Activated T-cell treated with anti-CD3 and anti-CD28 coated beads, Interleukin-2, amount 50 U/mL, for 72 hours (primary cell): ENCODE data around the gene DPM2. TPM values are rescaled to one million over a fixed set of nuclear protein-coding genes. Genes with fewer than 3 reads are reported as not detected.

Experiments
- ATAC-seq, 2 donors: fragments of 150-1000 bp; cut with Tn5 transposase; replicated peaks in 1 of 2; 2 replicates each; pipeline ENCODE4 v1.10.0; 2021; ENCODE audit warnings: moderate library complexity in 2 of 2, mild to moderate bottlenecking in 1 of 2
- DNase-seq, 2 donors: peaks; one replicate each; pipeline ENCODE4 v3.0.0; 2021 to 2022; ENCODE audit warnings: mixed read lengths in 1 of 2
- H3K27ac Mint-ChIP-seq: one replicate; pipeline ENCODE4 v1.8.0; 2022; ENCODE audit warnings: mild to moderate bottlenecking, moderate library complexity, mixed read lengths
- H3K27me3 Mint-ChIP-seq: one replicate; pipeline ENCODE4 v1.8.0; 2022; ENCODE audit warnings: low read depth, mixed read lengths
- H3K36me3 Mint-ChIP-seq, 2 donors: one replicate each; pipeline ENCODE4 v1.8.0; 2022; ENCODE audit warnings: mixed read lengths in 2 of 2, mild to moderate bottlenecking in 1 of 2; ENCODE audit not compliant: insufficient read depth in 2 of 2
- H3K4me1 Mint-ChIP-seq: one replicate; pipeline ENCODE4 v1.8.0; 2022; ENCODE audit warnings: low read depth, mixed read lengths
- H3K4me3 Mint-ChIP-seq, 2 donors: one replicate each; pipeline ENCODE4 v1.8.0; 2022; ENCODE audit warnings: mild to moderate bottlenecking in 2 of 2, mixed read lengths in 2 of 2, moderate library complexity in 2 of 2
- H3K9me3 Mint-ChIP-seq, 2 donors: one replicate each; pipeline ENCODE4 v1.8.0; 2022; ENCODE audit warnings: mixed read lengths in 2 of 2
- total RNA-seq, 2 donors: library from RNA; stranded (reverse); gene quantifications; one replicate each; pipeline ENCODE4 v1.2.3, GENCODE V29; 2022

The DPM2 gene
- total RNA-seq, 2 donors from 2014 or later, result 44.2 to 51.1 TPM

DNA sequence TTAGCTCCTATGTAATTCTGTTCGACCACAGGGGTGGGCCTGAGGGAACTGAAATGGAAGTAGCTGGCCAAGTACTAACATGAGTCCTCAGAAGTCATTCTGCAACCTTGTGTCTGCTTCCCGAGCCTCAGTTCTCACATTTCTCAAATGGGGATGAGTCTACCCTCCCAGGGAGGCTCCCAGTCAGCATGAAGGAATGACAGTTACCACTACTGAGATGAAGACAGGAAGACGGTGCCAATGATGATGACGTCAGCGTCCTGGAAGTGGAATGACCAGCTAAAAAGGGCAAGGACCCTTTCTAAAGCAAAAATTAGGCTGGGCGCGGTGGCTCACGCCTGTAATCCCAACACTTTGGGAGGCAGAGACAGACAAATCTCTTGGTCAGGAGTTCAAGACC lies 13.9 kb downstream of the DPM2 start:
- Mint-ChIP-seq H3K36me3 (no peaks in the 10 kb centered on the region), H3K9me3 (no peaks in the 10 kb centered on the region), H3K4me1 (peaks cover 46% of the 10 kb centered on the region), H3K27ac (no peak overlapping the region), H3K27me3 (peaks cover 29% of the 10 kb centered on the region), H3K4me3 (no peak overlapping the region)
- DNase-seq, result no peak
- ATAC-seq, result no peak

DNA sequence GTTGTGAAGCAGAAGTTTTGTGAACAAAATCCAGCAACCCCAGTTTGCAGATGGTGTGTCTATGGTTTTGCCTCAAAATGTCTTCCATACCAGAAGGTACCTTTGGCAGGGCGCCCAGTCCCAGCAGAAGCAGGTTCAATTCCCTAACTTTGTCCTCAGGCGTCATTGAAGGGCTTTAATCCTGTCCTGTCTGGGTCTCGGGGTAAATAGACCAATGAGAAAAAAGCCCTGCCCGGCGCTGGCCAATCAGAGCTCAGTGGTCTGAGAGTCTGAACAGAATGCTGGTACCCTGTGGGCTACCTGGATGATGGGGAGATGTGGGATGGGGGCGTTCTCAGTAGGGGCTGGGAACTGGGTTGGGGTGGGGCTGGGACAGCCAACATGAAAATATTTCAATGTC lies 14.6 kb downstream of the DPM2 start:
- DNase-seq (no peak), ATAC-seq (no peak)
- Mint-ChIP-seq H3K27ac (no peak overlapping the region), H3K27me3 (peaks cover 24% of the 10 kb centered on the region), H3K9me3 (no peaks in the 10 kb centered on the region), H3K4me1 (peaks cover 49% of the 10 kb centered on the region), H3K4me3 (no peak overlapping the region), H3K36me3 (no peaks in the 10 kb centered on the region)

DNA sequence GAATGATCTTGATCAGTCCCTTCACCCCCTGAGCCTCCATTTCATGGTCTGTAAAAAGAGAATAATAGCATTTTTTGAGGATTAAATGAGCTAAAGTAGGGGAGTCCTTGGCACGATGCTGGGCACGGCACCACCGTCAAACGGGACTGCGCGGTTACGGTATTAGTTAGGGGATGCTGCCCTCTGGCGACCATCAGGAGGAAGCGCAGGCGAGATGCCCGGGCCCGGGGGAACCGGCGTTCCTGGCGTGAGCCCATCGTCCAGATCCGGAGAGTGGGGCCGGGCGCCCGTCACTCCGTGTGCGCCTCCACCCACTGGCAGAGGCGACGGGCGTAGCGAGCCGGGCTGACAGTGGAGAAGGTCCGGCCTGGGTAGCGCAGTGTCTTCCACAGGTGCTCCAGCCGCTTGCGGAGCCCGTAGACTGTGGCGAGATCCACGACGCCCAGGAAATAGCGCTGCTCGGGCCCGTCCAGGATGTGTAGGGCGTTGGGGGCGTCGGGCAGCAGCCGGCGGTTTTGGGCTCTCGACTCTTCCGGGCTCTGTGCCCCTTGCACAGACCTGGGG lies 16.0 kb downstream of the DPM2 start:
- Mint-ChIP-seq H3K27me3 (peaks cover 24% of the 10 kb centered on the region), H3K27ac (no peak overlapping the region), H3K4me1 (peaks cover 55% of the 10 kb centered on the region), H3K36me3 (no peaks in the 10 kb centered on the region), H3K9me3 (no peaks in the 10 kb centered on the region), H3K4me3 (peak overlapping the region; percentile 80 to 89)
- DNase-seq (peak; percentile 80 to 88), ATAC-seq (peak; percentile 42 to 54)

DNA sequence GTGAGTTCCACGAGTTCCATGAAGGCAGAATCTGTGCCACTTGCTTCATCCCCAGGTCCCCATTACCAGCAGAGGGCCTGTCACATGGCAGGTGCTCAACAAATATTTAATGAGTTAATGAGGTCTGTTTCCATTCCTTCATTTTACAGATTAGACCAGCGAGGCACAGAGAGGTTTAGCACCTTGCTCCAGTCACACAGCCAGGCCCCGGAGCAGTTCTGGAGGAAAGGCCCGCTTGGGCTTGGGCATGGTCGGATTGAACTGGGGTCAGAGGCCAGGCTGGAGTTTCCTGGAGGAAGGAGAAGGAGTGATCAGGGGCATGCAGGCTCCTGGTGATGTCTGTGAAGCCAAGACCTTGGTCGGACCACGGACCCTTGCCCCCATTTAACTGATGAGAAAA lies 16.9 kb downstream of the DPM2 start:
- DNase-seq (no peak), ATAC-seq (no peak)
- no peak overlapping the region for H3K4me3 Mint-ChIP-seq
- no peaks in the 10 kb centered on the region for H3K36me3 Mint-ChIP-seq
- no peaks in the 10 kb centered on the region for H3K9me3 Mint-ChIP-seq
- H3K27ac Mint-ChIP-seq, result no peak overlapping the region
- H3K4me1 Mint-ChIP-seq, result peaks cover 59% of the 10 kb centered on the region
- peaks cover 16% of the 10 kb centered on the region for H3K27me3 Mint-ChIP-seq

DNA sequence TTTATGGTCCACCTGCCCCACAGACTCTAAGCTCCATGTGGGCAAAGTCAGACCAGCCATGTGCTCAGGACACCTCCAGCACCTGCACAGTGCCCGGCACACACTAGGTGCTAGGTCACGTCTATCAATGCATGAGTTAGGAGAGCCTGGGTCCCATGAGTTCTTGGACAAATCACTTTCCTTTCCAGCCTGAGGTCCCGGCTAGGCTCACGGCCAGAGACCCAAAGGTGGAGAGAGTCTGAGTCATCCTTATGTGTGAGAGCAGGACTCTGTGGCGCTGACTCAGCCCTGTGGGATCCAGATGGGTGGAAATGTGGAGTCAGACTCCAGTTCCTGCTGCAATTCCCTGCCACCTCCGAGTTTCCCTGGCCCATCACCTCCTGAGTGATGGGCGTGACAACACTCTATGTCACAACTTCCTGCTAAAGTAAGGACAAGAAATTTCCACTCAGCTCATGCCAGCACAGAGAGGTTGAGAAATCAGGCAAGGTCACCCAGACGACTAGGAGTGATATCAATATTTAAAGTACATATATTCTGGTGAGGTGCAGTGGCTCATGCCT lies 18.3 kb downstream of the DPM2 start:
- peaks cover 67% of the 10 kb centered on the region for H3K4me1 Mint-ChIP-seq
- peak in 1 of 2 donors; percentile 6 for ATAC-seq
- no peak overlapping the region for H3K4me3 Mint-ChIP-seq
- no peaks in the 10 kb centered on the region for H3K36me3 Mint-ChIP-seq
- peak in 1 of 2 donors; percentile 60 for DNase-seq
- no peak overlapping the region for H3K27ac Mint-ChIP-seq
- H3K27me3 Mint-ChIP-seq, result peaks cover 5% of the 10 kb centered on the region
- H3K9me3 Mint-ChIP-seq, result no peaks in the 10 kb centered on the region

DNA sequence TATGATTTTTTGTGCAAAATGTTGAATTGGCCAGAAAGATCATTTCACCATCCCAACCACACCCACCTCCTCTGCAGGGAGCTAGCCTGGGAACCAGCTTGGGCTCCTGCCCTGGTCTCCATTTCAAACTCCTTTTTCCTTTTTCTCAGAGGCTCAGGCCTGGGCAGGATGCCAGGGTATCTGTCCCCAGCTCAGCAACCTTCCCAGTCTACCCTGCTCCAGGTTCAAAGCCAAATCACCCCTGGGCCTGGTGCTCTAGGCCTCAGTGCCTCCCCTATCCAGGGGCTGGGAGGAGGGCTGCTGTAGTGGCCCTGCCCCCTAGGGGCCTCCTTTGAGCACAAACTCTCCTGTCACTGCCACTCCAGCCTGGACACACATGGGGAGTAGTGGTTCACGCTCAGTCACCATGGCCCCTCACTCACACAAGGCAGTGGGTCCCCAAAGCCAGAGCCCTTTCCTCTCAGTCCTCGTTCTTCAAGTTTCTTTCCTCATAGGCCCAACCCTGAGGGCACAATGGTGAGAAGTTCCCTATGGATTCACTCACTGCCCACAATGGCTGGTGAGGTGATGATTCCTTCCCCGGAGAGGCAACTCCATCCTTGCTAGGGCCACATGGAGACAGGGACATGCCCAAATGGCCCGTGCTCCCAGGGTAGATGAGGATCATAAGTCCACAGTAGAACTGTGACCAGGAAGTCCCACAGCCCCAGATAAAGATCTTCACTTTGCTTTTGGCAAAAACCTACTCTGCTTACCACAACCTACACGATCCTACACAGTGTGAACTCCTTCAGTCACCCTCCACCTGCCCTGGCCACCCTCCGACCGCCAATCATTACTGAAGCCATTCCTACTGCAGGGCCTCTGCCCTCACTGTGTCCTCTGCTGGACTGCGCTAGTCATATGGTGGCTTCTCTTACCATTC lies 19.2 kb downstream of the DPM2 start:
- peak overlapping the region; percentile 32 to 54 for H3K4me3 Mint-ChIP-seq
- no peak overlapping the region for H3K27ac Mint-ChIP-seq
- peaks cover 72% of the 10 kb centered on the region for H3K4me1 Mint-ChIP-seq
- DNase-seq (no peak), ATAC-seq (no peak)
- H3K36me3 Mint-ChIP-seq, result no peaks in the 10 kb centered on the region
- H3K9me3 Mint-ChIP-seq, result no peaks in the 10 kb centered on the region
- peaks cover 5% of the 10 kb centered on the region for H3K27me3 Mint-ChIP-seq

DNA sequence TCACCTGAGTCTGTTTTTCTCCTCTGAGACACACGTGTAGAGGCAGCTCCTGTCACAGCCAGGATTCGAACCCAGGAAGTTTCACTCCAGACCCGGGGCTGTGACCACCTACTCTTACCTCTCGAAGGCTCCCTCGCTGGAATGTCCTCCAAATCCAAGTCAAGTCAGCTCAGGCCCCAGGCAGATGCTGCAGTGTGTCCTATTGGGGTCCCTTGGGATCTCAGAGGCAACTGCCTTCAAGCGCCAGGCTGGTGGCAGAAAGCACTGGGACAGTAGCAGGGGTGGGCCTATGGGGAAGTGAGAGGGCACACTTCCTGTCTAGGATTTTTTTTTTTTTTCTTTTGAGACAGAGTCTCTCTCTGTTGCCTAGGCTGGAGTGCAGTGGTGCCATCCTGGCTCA lies 20.1 kb downstream of the DPM2 start:
- Mint-ChIP-seq H3K27ac (peak overlapping the region; percentile 35), H3K4me3 (peak overlapping the region; percentile 58 to 86), H3K36me3 (peaks cover 0 to 2% of the 10 kb centered on the region in 2 donors), H3K9me3 (no peaks in the 10 kb centered on the region), H3K27me3 (peaks cover 5% of the 10 kb centered on the region), H3K4me1 (peaks cover 80% of the 10 kb centered on the region)
- ATAC-seq, result no peak
- DNase-seq, result no peak

DNA sequence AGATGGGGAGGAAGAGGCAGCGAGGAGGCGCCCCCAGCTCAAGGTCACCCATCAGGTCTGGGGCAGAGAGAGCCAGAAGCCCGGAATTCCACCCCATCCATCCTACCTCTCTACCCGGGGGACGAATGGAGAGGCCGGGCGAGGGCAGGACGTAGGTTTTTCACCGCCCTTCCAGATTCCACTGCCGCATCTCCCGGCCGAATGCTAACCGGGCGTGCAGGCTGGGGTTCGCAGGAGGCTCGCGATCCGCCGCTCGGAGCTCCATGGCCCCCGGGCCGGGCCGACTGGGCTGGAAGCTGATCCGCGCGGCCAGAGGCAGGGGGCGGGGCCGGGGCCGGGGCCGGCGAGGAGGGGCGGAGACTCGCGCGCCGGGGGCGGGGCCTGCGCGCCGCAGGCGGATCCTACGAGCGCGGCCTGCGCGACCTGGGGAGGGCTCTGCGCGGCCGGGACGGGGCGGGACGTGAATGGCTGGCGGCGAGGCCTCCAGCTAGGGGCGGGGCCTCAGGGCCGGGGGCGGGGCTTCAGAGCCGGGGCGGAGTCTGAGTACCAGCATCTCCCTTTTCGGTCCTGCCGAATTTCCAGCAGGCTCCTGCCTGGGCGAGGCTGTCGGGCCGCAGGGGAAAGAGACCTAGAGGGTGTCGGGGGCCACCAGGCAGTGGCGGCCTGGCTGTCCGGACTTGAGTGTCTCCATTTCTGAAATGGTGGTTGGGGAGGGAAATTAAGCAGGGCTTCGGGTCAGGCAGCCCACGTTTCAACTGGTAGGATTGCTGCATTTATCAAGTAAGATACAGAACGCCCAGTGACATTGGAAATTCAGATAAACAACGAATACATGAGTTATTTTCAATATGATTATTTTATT lies 20.7 kb downstream of the DPM2 start, which contains the start of gene ST6GALNAC4:
Gene ST6GALNAC4, minus strand, starts transcription at position 322 of the 862 bp plus-strand sequence. CDS start 622 bp downstream, outside the sequence.
- Mint-ChIP-seq H3K4me1 (peaks cover 79% of the 10 kb centered on the region), H3K27me3 (peaks cover 2% of the 10 kb centered on the region), H3K9me3 (no peaks in the 10 kb centered on the region), H3K27ac (peak within 1 kb of the TSS; percentile 65), H3K4me3 (peak within 1 kb of the TSS; percentile 83 to 86), H3K36me3 (peaks cover 0 to 2% of the 10 kb centered on the region in 2 donors)
- ATAC-seq, result peak; percentile 93 to 95
- peak; percentile 94 to 97 for DNase-seq

DNA sequence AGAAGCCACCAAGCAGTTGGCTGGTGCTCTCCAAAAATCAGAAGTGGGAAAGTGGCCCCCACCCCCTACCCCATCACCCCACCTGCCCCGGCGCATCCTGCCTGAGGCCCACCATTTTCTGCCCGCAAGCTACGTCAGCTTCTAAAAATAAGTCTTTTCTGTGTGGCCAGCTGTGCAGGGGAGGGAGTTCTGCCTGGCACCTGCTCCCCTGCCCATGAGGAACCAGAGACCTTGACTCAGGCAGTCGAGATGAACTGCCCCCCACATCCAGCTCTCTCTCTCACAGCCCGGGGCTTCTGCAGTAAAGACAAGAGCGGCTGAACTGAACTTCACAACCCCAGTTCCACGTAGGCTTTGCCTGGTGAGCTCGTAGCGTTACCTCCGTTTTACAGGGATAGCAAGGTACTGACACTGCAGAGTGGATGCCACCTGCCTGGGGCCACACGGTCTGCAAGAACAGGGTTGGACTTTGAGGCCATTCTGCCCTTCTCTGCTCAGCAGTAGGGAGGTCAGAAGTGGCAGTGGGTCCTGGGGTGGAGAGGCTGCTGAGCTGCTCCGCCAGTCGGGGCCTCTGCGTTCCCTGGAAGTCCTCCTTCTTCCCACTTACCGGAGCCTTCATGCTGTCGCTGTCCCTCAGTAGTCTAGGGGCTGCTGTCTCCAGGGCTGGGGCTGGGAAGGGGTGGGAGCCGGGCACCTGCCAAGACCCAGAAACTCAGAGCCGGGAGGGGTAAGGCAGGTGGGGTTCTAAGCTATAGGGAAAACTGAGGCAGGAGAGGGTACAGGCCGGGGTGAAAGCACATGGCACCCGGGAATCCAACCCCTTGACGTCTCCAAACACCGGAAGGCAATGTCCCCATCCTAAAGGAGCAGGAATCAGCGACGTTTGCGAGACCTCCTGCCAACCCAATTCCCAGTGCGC lies 21.6 kb downstream of the DPM2 start:
- DNase-seq, result no peak
- H3K4me3 Mint-ChIP-seq, result peak overlapping the region; percentile 80 to 84
- no peaks in the 10 kb centered on the region for H3K27me3 Mint-ChIP-seq
- peaks cover 80% of the 10 kb centered on the region for H3K4me1 Mint-ChIP-seq
- H3K27ac Mint-ChIP-seq, result peak overlapping the region; percentile 65
- H3K36me3 Mint-ChIP-seq, result peaks cover 0 to 2% of the 10 kb centered on the region in 2 donors
- no peaks in the 10 kb centered on the region for H3K9me3 Mint-ChIP-seq
- ATAC-seq, result no peak

DNA sequence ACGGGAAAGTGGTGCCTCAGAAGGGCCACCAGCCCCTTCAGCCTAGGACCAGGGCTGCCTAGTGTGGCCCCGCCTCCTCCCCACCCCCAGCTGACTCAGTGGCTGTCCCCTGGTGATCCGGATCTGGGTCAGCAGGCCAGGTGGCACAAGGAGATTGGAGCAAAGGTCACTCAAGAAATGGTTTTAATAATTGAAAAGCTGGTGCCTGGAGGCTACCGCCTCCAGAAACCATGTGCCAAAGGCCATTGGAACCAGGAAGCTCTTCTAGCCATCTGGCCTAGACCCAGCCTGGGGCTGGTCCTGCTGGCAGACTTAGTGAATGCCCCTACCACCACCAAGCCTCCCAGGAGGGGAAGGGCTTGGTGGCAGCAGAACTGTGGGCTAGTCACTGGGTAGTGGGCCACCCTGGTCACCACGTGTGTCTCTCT lies 22.3 kb downstream of the DPM2 start:
- H3K4me1 Mint-ChIP-seq, result peaks cover 82% of the 10 kb centered on the region
- no peaks in the 10 kb centered on the region for H3K9me3 Mint-ChIP-seq
- no peak for DNase-seq
- no peak for ATAC-seq
- peak overlapping the region; percentile 80 to 84 for H3K4me3 Mint-ChIP-seq
- H3K36me3 Mint-ChIP-seq, result peaks cover 0 to 2% of the 10 kb centered on the region in 2 donors
- no peak overlapping the region for H3K27ac Mint-ChIP-seq
- H3K27me3 Mint-ChIP-seq, result no peaks in the 10 kb centered on the region

DNA sequence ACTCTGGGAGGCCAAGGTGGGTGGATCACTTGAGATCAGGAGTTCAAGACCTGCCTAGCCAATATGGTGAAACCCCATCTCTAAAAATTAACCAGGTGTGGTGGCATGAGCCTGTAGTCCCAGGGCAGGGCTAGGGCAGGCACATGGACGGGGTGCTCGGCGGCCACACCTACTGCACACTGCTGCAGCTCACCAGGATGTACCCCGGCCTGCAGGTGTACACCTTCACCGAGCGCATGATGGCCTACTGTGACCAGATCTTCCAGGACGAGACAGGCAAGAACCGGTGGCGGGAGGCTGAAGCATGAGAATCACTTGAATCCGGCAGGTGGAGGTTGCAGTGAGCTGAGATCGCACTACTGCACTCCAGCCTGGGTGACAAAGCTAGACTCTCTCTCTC lies 24.0 kb downstream of the DPM2 start:
- ATAC-seq, result no peak
- Mint-ChIP-seq H3K36me3 (peaks cover 0 to 2% of the 10 kb centered on the region in 2 donors), H3K27ac (no peak overlapping the region), H3K9me3 (no peaks in the 10 kb centered on the region), H3K4me1 (peaks cover 66% of the 10 kb centered on the region), H3K27me3 (no peaks in the 10 kb centered on the region), H3K4me3 (no peak overlapping the region)
- no peak for DNase-seq

DNA sequence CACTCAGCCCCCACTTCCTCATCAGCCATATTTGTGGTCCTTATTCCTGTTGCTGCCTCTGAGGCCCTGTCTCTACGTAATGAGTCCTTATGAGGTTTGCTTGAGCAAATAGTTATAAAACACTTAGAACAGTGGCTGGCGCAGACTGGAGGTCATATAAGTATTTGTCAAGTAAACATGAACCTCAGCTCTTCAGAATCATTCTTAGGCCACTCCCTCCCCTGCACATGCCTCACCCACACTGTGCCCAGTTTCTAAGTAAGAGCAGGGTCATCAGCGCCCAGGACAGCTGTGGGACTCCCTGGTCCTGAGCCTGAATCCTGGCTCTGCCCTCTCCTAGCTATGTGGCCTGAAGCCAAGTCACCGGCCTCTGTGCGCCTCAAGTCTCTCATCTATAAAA lies 24.8 kb downstream of the DPM2 start:
- H3K4me3 Mint-ChIP-seq, result no peak overlapping the region
- H3K4me1 Mint-ChIP-seq, result peaks cover 58% of the 10 kb centered on the region

More for the DNA sequence above, 24.8 kb downstream of the DPM2 start:
- no peaks in the 10 kb centered on the region for H3K27me3 Mint-ChIP-seq
- H3K9me3 Mint-ChIP-seq, result no peaks in the 10 kb centered on the region
- peak overlapping the region; percentile 42 for H3K27ac Mint-ChIP-seq
- no peak for ATAC-seq
- DNase-seq, result no peak
- peaks cover 0 to 2% of the 10 kb centered on the region in 2 donors for H3K36me3 Mint-ChIP-seq
